Measurements from ENCODE around the gene ZNF292. TPM values are rescaled to one million over a fixed set of nuclear protein-coding genes. Genes with fewer than 3 reads are reported as not detected.
"Not testable (repeated sequence)": the region's sequence is repeated elsewhere in the genome, so short reads cannot be mapped to it uniquely, and the experiment has no call there.

Gene ZNF292
- total RNA-seq, 1 donor from 2014 or later, result 34.5 TPM

GRCh38 chr6:87155842-87156815 is 764 bp downstream of the ZNF292 start:
- intact Hi-C loops (cut with DNase I), result loop anchor here (2.0 to 5.0 kb wide), 2 partner anchors 166 to 545 kb away; partner anchors contain the start of gene SMIM8
- DNase-seq (ENCODE audit: low spot score), result peak; percentile 77

- DNase-seq (ENCODE audit: low spot score), result not testable (repeated sequence)
- intact Hi-C loops (cut with DNase I), result loop anchor here (5.0 kb wide), 1 partner anchor 165 kb away; the partner anchor contains the start of gene SMIM8
Measured at GRCh38 chr6:87157596-87157995, 2.2 kb downstream of the ZNF292 start.

GRCh38 chr6:87161299-87161698 is 5.9 kb downstream of the ZNF292 start:
- intact Hi-C loops (cut with DNase I), result no loop called here
- DNase-seq (ENCODE audit: low spot score), result no peak

- intact Hi-C loops (cut with DNase I), result no loop called here
- DNase-seq (ENCODE audit: low spot score), result no peak
Measured at GRCh38 chr6:87164004-87164403, 8.6 kb downstream of the ZNF292 start.

- intact Hi-C loops (cut with DNase I), result no loop called here
- DNase-seq (ENCODE audit: low spot score), result no peak
Measured at GRCh38 chr6:87164506-87164905, 9.1 kb downstream of the ZNF292 start.

- no peak for DNase-seq (ENCODE audit: low spot score)
- intact Hi-C loops (cut with DNase I), result no loop called here
Measured at GRCh38 chr6:87165185-87165584, 9.8 kb downstream of the ZNF292 start.

- no peak for DNase-seq (ENCODE audit: low spot score)
- intact Hi-C loops (cut with DNase I), result no loop called here
Measured at GRCh38 chr6:87171938-87172633, 16.7 kb downstream of the ZNF292 start.

GRCh38 chr6:87174078-87174579 is 18.8 kb downstream of the ZNF292 start:
- intact Hi-C loops (cut with DNase I), result no loop called here
- DNase-seq (ENCODE audit: low spot score), result no peak

- no peak for DNase-seq (ENCODE audit: low spot score)
- intact Hi-C loops (cut with DNase I), result no loop called here
Measured at GRCh38 chr6:87176493-87176892, 21.1 kb downstream of the ZNF292 start.

- no peak for DNase-seq (ENCODE audit: low spot score)
- intact Hi-C loops (cut with DNase I), result no loop called here
Measured at GRCh38 chr6:87180105-87180728, 24.9 kb downstream of the ZNF292 start.

- DNase-seq (ENCODE audit: low spot score), result no peak
- intact Hi-C loops (cut with DNase I), result no loop called here
Measured at GRCh38 chr6:87181903-87182302, 26.5 kb downstream of the ZNF292 start.

GRCh38 chr6:87182321-87182720 is 27.0 kb downstream of the ZNF292 start:
- no peak for DNase-seq (ENCODE audit: low spot score)
- intact Hi-C loops (cut with DNase I), result no loop called here

GRCh38 chr6:87182940-87183339 is 27.6 kb downstream of the ZNF292 start:
- DNase-seq (ENCODE audit: low spot score), result no peak
- intact Hi-C loops (cut with DNase I), result no loop called here

- no peak for DNase-seq (ENCODE audit: low spot score)
Measured at GRCh38 chr6:87183687-87184086, 28.3 kb downstream of the ZNF292 start.

GRCh38 chr6:87184762-87185250 is 29.4 kb downstream of the ZNF292 start:
- intact Hi-C loops (cut with DNase I), result no loop called here
- DNase-seq (ENCODE audit: low spot score), result no peak

More at GRCh38 chr6:87183687-87184086, 28.3 kb downstream of the ZNF292 start:
- intact Hi-C loops (cut with DNase I), result no loop called here

GRCh38 chr6:87196275-87196842 is 41.0 kb downstream of the ZNF292 start:
- intact Hi-C loops (cut with DNase I), result no loop called here
- no peak for DNase-seq (ENCODE audit: low spot score)

- DNase-seq (ENCODE audit: low spot score), result no peak
- intact Hi-C loops (cut with DNase I), result no loop called here
Measured at GRCh38 chr6:87197547-87197946, 42.2 kb downstream of the ZNF292 start.

GRCh38 chr6:87198022-87198810 is 42.9 kb downstream of the ZNF292 start:
- DNase-seq (ENCODE audit: low spot score); intact Hi-C loops (cut with DNase I): not testable (repeated sequence)

GRCh38 chr6:87199787-87200186 is 44.4 kb downstream of the ZNF292 start:
- no peak for DNase-seq (ENCODE audit: low spot score)
- intact Hi-C loops (cut with DNase I), result no loop called here
